RWPE2 (cell line): ENCODE data around the gene HTR7.
"Not testable (repeated sequence)": the region's sequence is repeated elsewhere in the genome, so short reads cannot be mapped to it uniquely, and the experiment has no call there.

Experiments used
- ATAC-seq: fragments of 200-7000 bp; cut with Tn5 transposase; 3 replicates; pipeline ENCODE4 v1.9.1; 2021; ENCODE audit warnings: low read depth
- DNase-seq: peaks from one replicate; pipeline ENCODE4 v3.0.0-alpha.2; 2020; ENCODE audit warnings: low spot score
- H3K27ac ChIP-seq: fragments of 450-650 bp; 2 replicates; pipeline ENCODE4 v1.5.1; 2017; ENCODE audit warnings: mild to moderate bottlenecking; ENCODE audit not compliant: poor library complexity, severe bottlenecking
- H3K27me3 ChIP-seq: fragments of 250-450 bp; sonication (Bioruptor Pico); 2 replicates; pipeline ENCODE4 v1.5.1; 2021; ENCODE audit warnings: mild to moderate bottlenecking, moderate library complexity; ENCODE audit not compliant: insufficient read depth, poor library complexity, severe bottlenecking
- H3K36me3 ChIP-seq: fragments of 250-450 bp; sonication (Bioruptor Pico); 2 replicates; pipeline ENCODE4 v1.5.1; 2020; ENCODE audit warnings: low read depth, mild to moderate bottlenecking, moderate library complexity
- H3K4me1 ChIP-seq: fragments of 250-450 bp; sonication (Bioruptor Pico); 2 replicates; pipeline ENCODE4 v1.5.1; 2021; ENCODE audit warnings: mild to moderate bottlenecking, moderate library complexity; ENCODE audit not compliant: insufficient read depth, poor library complexity, severe bottlenecking
- H3K4me3 ChIP-seq: fragments of 250-450 bp; sonication (Bioruptor Pico); 2 replicates; pipeline ENCODE4 v1.5.1; 2021; ENCODE audit warnings: mild to moderate bottlenecking, moderate library complexity; ENCODE audit not compliant: severe bottlenecking
- H3K9me3 ChIP-seq: fragments of 250-450 bp; sonication (Bioruptor Pico); 2 replicates; pipeline ENCODE4 v1.5.1; 2021; ENCODE audit warnings: mild to moderate bottlenecking, moderate library complexity; ENCODE audit not compliant: severe bottlenecking
- TF ChIP-seq, protein P1 (sequence below): fragments of 450-650 bp; IDR thresholded peaks from one replicate; pipeline ENCODE4 v1.5.1; 2017; ENCODE audit warnings: mild to moderate bottlenecking, moderate library complexity; ENCODE audit not compliant: poor library complexity, severe bottlenecking

The HTR7 gene

DNA sequence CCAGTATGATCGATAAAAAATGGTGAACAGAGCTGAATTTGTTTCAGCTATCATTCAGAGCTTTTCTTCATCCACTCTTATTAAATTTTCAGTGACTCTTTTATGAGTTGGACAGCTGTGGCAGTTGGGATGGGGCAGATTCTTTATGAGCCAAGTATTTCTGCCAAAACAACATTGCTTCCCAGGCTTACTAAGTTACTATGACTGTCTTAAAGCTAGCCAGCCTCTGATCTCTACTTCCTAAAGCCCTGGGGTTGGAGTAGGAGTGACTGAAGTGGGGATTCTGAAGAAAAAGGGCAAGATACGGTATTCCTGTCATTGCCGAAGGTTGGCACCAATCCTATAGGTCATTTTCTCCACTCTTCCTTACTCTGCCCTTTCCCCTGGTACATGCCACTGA, 26.6 kb upstream of the HTR7 start:
- no peaks in the 10 kb centered on the region for H3K9me3 ChIP-seq
- H3K4me3 ChIP-seq = no peak overlapping the region
- no peaks in the 10 kb centered on the region for H3K4me1 ChIP-seq
- peaks cover 90% of the 10 kb centered on the region for H3K36me3 ChIP-seq
- TF ChIP-seq, protein P1, sequence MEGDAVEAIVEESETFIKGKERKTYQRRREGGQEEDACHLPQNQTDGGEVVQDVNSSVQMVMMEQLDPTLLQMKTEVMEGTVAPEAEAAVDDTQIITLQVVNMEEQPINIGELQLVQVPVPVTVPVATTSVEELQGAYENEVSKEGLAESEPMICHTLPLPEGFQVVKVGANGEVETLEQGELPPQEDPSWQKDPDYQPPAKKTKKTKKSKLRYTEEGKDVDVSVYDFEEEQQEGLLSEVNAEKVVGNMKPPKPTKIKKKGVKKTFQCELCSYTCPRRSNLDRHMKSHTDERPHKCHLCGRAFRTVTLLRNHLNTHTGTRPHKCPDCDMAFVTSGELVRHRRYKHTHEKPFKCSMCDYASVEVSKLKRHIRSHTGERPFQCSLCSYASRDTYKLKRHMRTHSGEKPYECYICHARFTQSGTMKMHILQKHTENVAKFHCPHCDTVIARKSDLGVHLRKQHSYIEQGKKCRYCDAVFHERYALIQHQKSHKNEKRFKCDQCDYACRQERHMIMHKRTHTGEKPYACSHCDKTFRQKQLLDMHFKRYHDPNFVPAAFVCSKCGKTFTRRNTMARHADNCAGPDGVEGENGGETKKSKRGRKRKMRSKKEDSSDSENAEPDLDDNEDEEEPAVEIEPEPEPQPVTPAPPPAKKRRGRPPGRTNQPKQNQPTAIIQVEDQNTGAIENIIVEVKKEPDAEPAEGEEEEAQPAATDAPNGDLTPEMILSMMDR = no peak
- H3K27ac ChIP-seq = no peak overlapping the region
- DNase-seq (no peak), ATAC-seq (no peak)
- no peaks in the 10 kb centered on the region for H3K27me3 ChIP-seq

- H3K4me3 ChIP-seq, H3K9me3 ChIP-seq, ATAC-seq, H3K4me1 ChIP-seq, DNase-seq, H3K27me3 ChIP-seq, H3K27ac ChIP-seq: not testable (repeated sequence)
- H3K36me3 ChIP-seq = peaks cover 80% of the 10 kb centered on the region
- TF ChIP-seq, protein P1 = peak; percentile 90
Observed at GRCh38 chr10:90880059-90880719, 22.4 kb upstream of the HTR7 start.

DNA sequence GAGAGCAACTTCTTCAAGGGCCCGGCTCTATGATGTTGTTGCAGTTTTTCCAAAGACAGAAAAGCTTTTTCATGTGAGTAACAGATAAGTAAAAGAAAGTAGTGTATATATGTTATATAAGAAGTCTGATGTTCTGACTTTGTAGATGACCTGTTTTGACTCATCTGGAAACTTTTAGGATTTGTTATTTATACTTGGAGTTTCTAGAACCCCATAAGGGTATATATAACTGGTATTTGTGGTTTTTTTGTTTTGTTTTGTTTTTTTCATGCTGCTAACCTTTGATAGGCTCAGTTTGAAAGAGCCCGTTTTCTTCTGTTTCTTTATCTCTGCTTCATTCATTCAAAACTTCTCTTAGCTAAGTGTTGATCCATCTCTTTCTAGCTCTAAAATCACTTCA, 21.2 kb upstream of the HTR7 start:
- no peak for ATAC-seq
- H3K27me3 ChIP-seq = no peaks in the 10 kb centered on the region
- no peak overlapping the region for H3K27ac ChIP-seq
- H3K4me1 ChIP-seq = no peaks in the 10 kb centered on the region
- peaks cover 85% of the 10 kb centered on the region for H3K36me3 ChIP-seq
- no peaks in the 10 kb centered on the region for H3K9me3 ChIP-seq
- TF ChIP-seq, protein P1 = no peak
- DNase-seq = no peak
- no peak overlapping the region for H3K4me3 ChIP-seq

- Histone ChIP-seq H3K27me3 (no peaks in the 10 kb centered on the region), H3K4me1 (peaks cover 6% of the 10 kb centered on the region), H3K4me3 (peak overlapping the region; percentile 73), H3K9me3 (no peaks in the 10 kb centered on the region), H3K27ac (peak overlapping the region; percentile 32), H3K36me3 (peaks cover 28% of the 10 kb centered on the region)
- TF ChIP-seq, protein P1 = no peak
- no peak for DNase-seq
- no peak for ATAC-seq
Observed at GRCh38 chr10:90872648-90873020, 14.8 kb upstream of the HTR7 start.
